ENCODE measurements around the gene GLCE. TPM values are rescaled to one million over a fixed set of nuclear protein-coding genes. Genes with fewer than 3 reads are reported as not detected.
A peak's percentile ranks its signal among the peaks of the same experiment; 100 is the strongest.
"Not testable (repeated sequence)": the region's sequence is repeated elsewhere in the genome, so short reads cannot be mapped to it uniquely, and the experiment has no call there.

The GLCE gene
- total RNA-seq, 2 donors from 2014 or later = 3.6 to 4.6 TPM

DNA sequence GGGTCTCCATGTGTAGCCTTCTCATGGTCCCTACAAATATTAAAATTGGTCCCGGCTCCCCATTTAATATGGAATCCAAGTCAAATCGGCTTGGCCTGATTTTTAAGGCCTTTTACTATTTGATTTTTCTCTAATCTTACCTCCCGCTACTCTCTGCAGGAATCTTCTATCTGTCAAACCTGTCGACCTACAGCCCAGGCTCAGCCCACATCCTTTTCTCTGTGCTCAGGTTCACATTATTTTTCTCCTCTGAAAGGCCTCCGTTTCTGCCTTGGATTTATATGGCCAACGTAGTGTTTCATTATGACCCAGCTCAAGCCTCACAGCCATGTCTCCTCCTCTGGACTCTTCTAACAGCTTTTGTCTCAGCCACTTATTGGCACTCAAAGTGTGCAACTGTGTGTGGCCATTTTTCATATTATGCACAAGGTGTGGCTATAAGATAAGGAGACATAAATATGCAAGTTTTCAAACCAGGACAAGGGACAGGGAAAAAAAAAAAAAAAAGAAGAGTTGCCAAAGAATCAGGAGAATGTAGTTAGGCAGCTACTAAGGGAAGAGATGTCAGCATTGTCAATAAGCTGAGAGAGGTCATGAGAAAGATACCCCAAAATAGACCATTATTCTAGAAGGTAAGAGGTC lies 2.1 kb upstream of the GLCE start:
- Mint-ChIP-seq H3K27ac (no peak overlapping the region), H3K36me3 (no peaks in the 10 kb centered on the region), H3K4me3 (no peak overlapping the region), H3K9me3 (no peaks in the 10 kb centered on the region), H3K27me3 (peaks cover 21 to 24% of the 10 kb centered on the region in 2 donors), H3K4me1 (ENCODE audit: low read depth in 2 of 2) (peaks cover 18 to 19% of the 10 kb centered on the region in 2 donors)
- ATAC-seq = no peak
- no peak for DNase-seq (ENCODE audit: low spot score)

DNA sequence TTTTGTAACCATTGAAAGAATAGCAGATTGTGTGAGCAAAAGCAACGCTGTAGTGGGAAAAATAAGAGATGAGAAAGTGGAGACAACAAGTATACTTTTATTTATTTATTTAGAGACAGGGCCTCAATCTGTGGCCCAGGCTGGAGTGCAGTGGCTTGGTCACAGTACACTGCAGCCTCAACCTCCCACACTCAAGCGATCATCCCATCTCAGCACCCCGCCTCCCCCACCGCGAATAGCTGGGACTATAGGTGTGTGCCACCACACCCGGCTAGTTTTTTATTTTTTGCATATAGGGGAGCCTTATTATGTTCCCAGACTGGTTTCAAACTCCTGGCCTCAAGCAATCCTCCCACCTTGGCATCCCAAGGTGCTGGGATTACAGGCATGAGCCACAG lies 1.6 kb upstream of the GLCE start:
- no peak for DNase-seq (ENCODE audit: low spot score)
- no peak overlapping the region for H3K27ac Mint-ChIP-seq

GRCh38 chr15:69159805-69160140 lies 662 bp upstream of the GLCE start:
- Mint-ChIP-seq H3K4me1 (ENCODE audit: low read depth in 2 of 2) (peaks cover 18 to 19% of the 10 kb centered on the region in 2 donors), H3K27me3 (peaks cover 10 to 13% of the 10 kb centered on the region in 2 donors), H3K27ac (peak overlapping the region; percentile 40 to 46), H3K36me3 (no peaks in the 10 kb centered on the region), H3K9me3 (no peaks in the 10 kb centered on the region), H3K4me3 (peak overlapping the region; percentile 98)
- ATAC-seq = no peak
- DNase-seq (ENCODE audit: low spot score) = no peak

More for the DNA sequence above, 1.6 kb upstream of the GLCE start:
- Mint-ChIP-seq H3K4me1 (ENCODE audit: low read depth in 2 of 2) (peaks cover 18 to 19% of the 10 kb centered on the region in 2 donors), H3K36me3 (no peaks in the 10 kb centered on the region), H3K27me3 (peaks cover 20% of the 10 kb centered on the region in 2 donors), H3K9me3 (no peaks in the 10 kb centered on the region), H3K4me3 (peak overlapping the region; percentile 47)
- ATAC-seq = no peak

DNA sequence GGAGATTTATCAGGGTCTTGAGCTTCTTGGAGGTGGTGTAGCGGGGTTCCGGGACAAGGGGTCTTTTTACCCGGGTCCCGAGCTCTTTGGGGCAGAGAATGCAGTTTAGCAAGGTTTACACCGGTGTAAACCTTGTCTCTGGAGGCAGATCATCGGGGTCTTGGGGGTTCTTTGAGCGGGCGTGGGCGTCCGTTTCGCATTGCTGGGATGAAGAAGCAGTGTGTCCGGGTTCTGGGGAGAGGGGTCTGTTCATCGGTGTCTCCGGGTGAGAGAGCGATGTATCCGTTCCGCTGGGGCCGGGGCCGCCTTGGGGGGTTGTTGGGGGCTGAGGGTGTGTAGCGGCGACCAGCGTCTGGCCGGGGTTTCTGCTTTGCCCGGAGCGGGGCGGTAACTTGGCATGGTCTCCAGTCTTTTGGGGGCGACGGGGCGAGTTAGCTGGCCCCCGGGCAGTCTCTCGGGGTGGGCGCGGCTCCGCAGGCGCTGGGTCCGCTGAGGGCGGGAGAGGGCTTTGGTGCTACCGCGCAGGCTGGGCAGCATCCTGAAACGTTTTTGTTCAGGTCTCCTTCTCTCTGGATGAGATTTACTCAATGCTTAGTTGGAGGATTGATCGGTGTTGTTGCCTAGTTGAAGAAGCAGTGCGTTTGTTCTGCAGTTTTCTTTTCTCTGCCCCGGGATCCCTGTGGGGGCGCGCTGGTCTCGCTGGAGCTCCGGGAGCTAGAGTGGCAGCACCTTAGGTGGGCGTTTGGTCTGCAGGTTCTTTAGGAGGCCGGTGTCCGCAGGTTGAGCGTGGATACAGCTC lies 843 bp downstream of the GLCE start:
- peak overlapping the region; percentile 17 to 69 for H3K27ac Mint-ChIP-seq
- H3K27me3 Mint-ChIP-seq = peaks cover 5 to 14% of the 10 kb centered on the region in 2 donors
- H3K4me3 Mint-ChIP-seq = peak overlapping the region; percentile 98
- no peaks in the 10 kb centered on the region for H3K9me3 Mint-ChIP-seq
- DNase-seq (ENCODE audit: low spot score) (no peak), ATAC-seq (peak in 1 of 2 donors; percentile 2)
- H3K36me3 Mint-ChIP-seq = no peaks in the 10 kb centered on the region
- H3K4me1 Mint-ChIP-seq (ENCODE audit: low read depth in 2 of 2) = peaks cover 18 to 19% of the 10 kb centered on the region in 2 donors

GRCh38 chr15:69161878-69162213 lies 1.4 kb downstream of the GLCE start:
- no peaks in the 10 kb centered on the region for H3K36me3 Mint-ChIP-seq
- no peaks in the 10 kb centered on the region for H3K9me3 Mint-ChIP-seq
- H3K4me1 Mint-ChIP-seq (ENCODE audit: low read depth in 2 of 2) = peaks cover 18 to 19% of the 10 kb centered on the region in 2 donors
- DNase-seq (ENCODE audit: low spot score) = no peak
- peak overlapping the region; percentile 17 to 69 for H3K27ac Mint-ChIP-seq
- peaks cover 5 to 14% of the 10 kb centered on the region in 2 donors for H3K27me3 Mint-ChIP-seq
- ATAC-seq = no peak
- peak overlapping the region; percentile 98 for H3K4me3 Mint-ChIP-seq

- Mint-ChIP-seq H3K9me3 (no peaks in the 10 kb centered on the region), H3K4me1 (ENCODE audit: low read depth in 2 of 2) (peaks cover 18 to 19% of the 10 kb centered on the region in 2 donors), H3K36me3 (no peaks in the 10 kb centered on the region), H3K27ac (no peak overlapping the region), H3K4me3 (no peak overlapping the region), H3K27me3 (peaks cover 5 to 14% of the 10 kb centered on the region in 2 donors)
- no peak for DNase-seq (ENCODE audit: low spot score)
- no peak for ATAC-seq
Measured at GRCh38 chr15:69163141-69163669, 2.8 kb downstream of the GLCE start.

DNA sequence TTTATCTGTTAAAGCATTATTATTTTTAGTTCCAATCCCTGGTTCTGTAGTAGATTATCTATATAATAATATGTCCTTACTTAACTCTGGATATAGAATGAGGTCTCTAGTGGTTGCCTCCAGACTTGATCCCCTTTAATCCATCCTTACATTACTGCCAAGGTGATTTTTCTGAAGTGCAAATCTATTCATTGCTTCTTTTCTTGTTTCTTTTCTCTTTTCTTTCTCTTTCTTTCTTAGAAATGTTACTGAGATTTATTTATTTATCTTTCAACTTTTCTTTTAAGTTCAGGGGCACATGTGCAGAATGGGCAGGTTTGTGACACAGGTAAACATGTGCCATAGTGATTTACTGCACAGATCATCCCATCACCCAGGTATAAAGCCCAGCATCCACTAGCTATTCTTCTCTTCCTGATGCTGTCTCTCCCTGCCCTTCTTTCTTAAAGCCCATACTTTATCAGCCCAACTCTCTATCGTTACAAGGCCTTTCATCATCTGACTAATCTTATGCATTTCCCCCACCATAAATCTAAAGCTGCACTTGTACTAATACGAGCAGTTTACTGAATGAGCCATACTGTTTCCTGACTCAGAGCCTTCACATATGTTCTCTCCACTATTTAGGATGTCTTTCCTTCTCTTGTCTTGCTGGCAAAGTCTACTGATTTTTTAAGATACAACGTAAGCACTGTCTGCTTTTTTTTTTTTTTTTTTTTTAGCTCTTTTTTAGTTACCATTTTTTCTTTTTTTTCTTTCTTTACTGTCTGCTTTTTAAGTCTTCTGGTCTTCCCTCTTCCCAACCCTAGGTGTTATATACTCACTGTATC lies 4.6 kb downstream of the GLCE start:
- H3K27ac Mint-ChIP-seq = no peak overlapping the region
- no peak for ATAC-seq
- peaks cover 11 to 16% of the 10 kb centered on the region in 2 donors for H3K4me1 Mint-ChIP-seq (ENCODE audit: low read depth in 2 of 2)
- H3K4me3 Mint-ChIP-seq = no peak overlapping the region
- peaks cover 5 to 14% of the 10 kb centered on the region in 2 donors for H3K27me3 Mint-ChIP-seq
- H3K9me3 Mint-ChIP-seq = no peaks in the 10 kb centered on the region
- no peaks in the 10 kb centered on the region for H3K36me3 Mint-ChIP-seq
- DNase-seq (ENCODE audit: low spot score) = no peak

DNA sequence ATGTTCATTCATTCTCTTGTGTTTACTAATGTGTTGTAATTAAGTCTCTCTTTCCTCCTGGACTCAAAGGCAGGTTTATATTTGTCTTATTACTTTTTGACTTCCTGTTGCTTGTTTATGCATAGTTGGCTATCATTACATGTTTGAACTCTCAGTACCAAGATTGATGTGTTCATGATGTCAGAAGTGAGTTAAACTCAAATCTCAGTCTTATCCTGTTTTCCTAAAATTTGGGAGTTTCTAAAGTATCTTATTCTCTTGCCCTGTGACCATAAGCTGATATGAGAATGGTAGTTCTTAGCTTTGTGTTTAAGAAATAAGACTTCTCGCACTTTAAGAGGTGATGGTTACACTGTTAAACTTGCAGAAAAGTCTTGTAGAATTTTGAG lies 5.2 kb downstream of the GLCE start:
- no peak for DNase-seq (ENCODE audit: low spot score)
- H3K4me3 Mint-ChIP-seq = no peak overlapping the region
- no peak overlapping the region for H3K27ac Mint-ChIP-seq
- no peak for ATAC-seq
- peaks cover 5 to 14% of the 10 kb centered on the region in 2 donors for H3K27me3 Mint-ChIP-seq
- no peaks in the 10 kb centered on the region for H3K36me3 Mint-ChIP-seq
- peaks cover 10 to 15% of the 10 kb centered on the region in 2 donors for H3K4me1 Mint-ChIP-seq (ENCODE audit: low read depth in 2 of 2)
- no peaks in the 10 kb centered on the region for H3K9me3 Mint-ChIP-seq

DNA sequence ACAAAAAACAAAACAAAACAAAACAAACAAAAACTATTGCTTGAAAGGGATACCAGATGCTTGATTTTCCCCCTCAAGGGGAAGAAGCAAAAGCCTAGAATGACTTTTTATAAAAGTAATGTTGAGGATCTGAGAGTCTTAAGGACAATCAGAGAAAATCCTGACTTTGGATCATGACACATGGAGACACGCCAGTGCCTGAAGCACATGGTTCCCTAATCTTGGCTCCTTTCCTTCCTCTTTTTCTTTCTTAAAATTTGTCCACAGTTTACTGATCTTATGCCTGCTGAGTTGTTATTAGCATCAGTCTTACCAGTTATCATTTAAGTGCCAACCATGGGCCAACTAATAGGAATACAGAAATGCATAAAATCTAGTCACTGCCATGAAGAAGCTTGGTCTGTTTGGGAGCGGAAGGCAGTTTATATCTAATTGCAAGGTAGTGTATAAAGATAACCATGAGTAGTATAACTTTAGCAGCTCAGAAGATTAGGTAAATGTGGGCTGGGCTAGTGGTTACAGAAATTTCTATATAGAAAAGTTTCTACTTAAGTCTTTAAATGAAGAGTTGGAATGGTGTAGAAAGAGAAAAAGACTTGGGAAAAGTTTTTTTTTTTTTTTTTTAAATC lies 6.9 kb downstream of the GLCE start:
- ATAC-seq = no peak
- no peak for DNase-seq (ENCODE audit: low spot score)
- Mint-ChIP-seq H3K4me1 (ENCODE audit: low read depth in 2 of 2) (no peaks in the 10 kb centered on the region), H3K27ac (no peak overlapping the region), H3K36me3 (no peaks in the 10 kb centered on the region), H3K9me3 (no peaks in the 10 kb centered on the region), H3K4me3 (no peak overlapping the region), H3K27me3 (peaks cover 5 to 10% of the 10 kb centered on the region in 2 donors)

GRCh38 chr15:69168361-69168760 lies 7.9 kb downstream of the GLCE start:
- DNase-seq (ENCODE audit: low spot score); H3K27me3 Mint-ChIP-seq; H3K4me3 Mint-ChIP-seq; H3K4me1 Mint-ChIP-seq (ENCODE audit: low read depth in 2 of 2); H3K9me3 Mint-ChIP-seq; H3K27ac Mint-ChIP-seq; ATAC-seq; H3K36me3 Mint-ChIP-seq: not testable (repeated sequence)

DNA sequence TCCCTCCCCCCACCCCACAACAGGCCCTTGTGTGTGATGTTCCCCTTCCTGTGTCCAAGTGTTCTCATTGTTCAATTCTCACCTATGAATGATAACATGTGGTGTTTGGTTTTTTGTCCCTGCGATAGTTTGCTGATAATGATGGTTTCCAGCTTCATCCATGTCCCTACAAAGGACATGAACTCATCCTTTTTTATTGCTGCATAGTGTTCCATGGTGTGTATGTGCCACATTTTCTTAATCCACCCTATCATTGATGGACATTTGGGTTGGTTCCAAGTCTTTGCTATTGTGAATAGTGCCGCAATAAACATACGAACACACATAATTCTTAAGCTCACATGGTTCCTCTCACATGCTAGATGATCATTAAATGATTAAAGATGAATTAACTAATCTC lies 9.1 kb downstream of the GLCE start:
- H3K27ac Mint-ChIP-seq = not testable (repeated sequence)

DNA sequence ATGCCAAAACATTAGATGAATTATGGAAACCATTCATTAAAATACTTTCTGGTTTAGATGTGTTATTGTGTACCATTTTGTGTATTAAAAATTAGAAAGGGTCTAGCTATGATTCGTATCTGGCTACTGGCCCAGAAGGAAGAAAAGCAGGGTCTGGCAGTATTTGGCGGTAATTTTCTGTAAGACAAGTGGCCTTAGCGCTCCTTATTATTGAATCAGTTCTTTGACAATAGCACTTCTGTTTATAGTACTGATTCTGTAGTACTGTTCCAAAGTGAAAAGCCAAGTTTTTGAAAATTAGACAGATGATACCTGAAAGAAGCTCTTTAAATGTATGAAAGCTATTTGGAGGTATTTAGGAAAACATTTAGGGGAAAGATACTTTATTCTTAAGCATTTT lies 10.2 kb downstream of the GLCE start:
- Mint-ChIP-seq H3K27ac (no peak overlapping the region), H3K4me1 (ENCODE audit: low read depth in 2 of 2) (no peaks in the 10 kb centered on the region), H3K27me3 (peaks cover 2 to 6% of the 10 kb centered on the region in 2 donors), H3K4me3 (no peak overlapping the region), H3K9me3 (no peaks in the 10 kb centered on the region), H3K36me3 (no peaks in the 10 kb centered on the region)
- ATAC-seq = no peak
- no peak for DNase-seq (ENCODE audit: low spot score)

More for the DNA sequence above, 9.1 kb downstream of the GLCE start:
- not testable (repeated sequence) for H3K4me3 Mint-ChIP-seq; ATAC-seq; H3K36me3 Mint-ChIP-seq; H3K9me3 Mint-ChIP-seq; H3K27me3 Mint-ChIP-seq; H3K4me1 Mint-ChIP-seq (ENCODE audit: low read depth in 2 of 2); DNase-seq (ENCODE audit: low spot score)

DNA sequence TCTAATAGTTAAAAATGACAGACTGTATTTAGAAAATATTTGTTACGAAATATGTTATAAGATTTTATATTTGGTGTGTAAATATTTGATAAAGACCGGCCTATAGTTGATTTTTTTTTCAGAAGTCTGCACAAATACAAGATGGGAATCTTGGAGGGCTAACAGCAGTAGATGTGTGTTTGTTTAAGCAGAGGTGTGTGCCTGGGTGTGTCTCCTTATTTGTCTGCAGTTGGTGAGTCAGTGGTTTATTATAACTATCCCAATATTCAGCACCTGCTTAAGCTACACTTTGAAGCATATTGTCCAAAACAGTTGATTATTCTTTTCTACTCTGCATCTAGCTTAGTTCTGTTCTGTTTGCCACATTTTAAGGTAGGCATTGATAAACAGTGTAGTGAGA lies 12.4 kb downstream of the GLCE start:
- Mint-ChIP-seq H3K36me3 (no peaks in the 10 kb centered on the region), H3K4me3 (no peak overlapping the region), H3K27ac (no peak overlapping the region), H3K9me3 (no peaks in the 10 kb centered on the region), H3K4me1 (ENCODE audit: low read depth in 2 of 2) (no peaks in the 10 kb centered on the region), H3K27me3 (peaks cover 0 to 6% of the 10 kb centered on the region in 2 donors)
- ATAC-seq = no peak
- no peak for DNase-seq (ENCODE audit: low spot score)

All from natural killer cell treated with Interleukin-12 subunit alpha and Interleukin-12 subunit beta and Interleukin-15 and Interleukin-18, amount 100 ng/mL, for 72 hours (primary cell).